Hematopoietic multipotent progenitor cell treated with erythropoietin and hydrocortisone succinate and interleukin-3 and kit ligand, for 17 days (in vitro differentiated cells): ENCODE results near the gene TTYH2.
"Not testable (repeated sequence)": the region's sequence is repeated elsewhere in the genome, so short reads cannot be mapped to it uniquely, and the experiment has no call there.

Source experiments
- DNase-seq: peaks from one replicate; pipeline ENCODE4 v3.0.0-alpha.2; 2015; ENCODE audit warnings: low spot score

TTYH2 gene

DNA sequence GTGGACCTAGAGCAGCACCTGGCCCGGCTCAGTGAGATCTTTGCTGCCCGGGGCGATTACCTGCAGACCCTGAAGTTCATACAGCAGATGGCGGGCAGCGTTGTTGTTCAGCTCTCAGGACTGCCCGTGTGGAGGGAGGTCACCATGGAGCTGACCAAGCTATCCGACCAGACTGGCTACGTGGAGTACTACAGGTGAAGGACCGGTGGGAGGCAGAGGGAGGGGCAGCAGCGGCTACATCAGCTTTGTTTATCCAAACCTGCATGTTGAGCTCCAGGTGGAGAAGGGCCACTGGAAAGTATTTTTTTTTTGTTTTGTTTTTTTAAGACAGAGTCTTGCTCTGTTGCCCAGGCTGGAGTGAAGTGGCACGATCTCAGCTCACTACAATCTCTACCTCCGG lies 23.9 kb downstream of the TTYH2 start:
- DNase-seq = no peak

DNA sequence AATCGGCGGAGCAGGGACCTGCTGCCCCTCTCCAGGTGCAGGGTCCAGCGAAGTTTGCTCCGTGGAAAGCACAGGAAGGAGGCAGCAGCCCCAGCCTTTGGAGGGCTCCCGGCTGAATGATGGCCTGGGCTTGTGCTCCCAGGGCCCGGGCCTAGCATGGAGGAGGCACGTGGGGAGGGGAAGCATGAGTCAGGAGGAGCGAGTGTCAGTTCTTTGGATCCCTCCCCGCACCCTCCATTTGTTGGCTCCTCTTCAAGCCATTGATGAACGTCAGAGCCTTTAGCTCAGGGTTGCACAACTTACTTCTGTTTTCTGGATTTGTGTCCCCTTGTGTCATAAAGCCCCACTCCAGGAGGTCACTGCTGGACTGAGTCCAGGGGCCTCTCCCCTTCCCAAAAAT lies 25.8 kb downstream of the TTYH2 start:
- no peak for DNase-seq

DNA sequence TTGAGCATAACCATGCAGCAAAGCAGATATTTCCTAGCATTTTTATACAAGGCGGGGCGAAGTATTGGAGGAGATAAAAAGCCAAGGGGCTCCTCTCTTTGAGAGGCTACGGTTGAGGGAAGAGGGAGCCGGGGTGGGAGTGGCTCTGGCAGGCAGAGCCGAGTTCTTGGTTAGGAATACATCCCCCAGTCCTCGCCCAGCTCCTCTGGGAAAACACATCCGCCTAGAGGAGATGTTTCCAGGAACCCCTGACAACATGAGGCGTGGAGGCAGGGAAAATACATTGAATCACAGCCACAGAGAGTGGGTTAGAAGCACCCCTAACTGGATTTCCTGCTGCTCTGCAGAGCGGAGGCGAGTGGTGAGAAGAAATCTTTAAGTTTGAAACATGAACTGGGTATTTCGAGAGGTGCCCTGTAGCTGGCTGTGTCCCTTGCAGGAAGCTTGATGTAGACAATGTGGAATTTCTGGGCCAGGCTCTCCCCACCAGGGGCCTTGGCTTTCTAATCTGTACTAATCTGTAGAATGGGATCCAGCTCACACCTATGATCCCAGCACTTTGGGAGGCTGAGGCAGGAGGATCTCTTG lies 27.3 kb downstream of the TTYH2 start:
- no peak for DNase-seq

DNA sequence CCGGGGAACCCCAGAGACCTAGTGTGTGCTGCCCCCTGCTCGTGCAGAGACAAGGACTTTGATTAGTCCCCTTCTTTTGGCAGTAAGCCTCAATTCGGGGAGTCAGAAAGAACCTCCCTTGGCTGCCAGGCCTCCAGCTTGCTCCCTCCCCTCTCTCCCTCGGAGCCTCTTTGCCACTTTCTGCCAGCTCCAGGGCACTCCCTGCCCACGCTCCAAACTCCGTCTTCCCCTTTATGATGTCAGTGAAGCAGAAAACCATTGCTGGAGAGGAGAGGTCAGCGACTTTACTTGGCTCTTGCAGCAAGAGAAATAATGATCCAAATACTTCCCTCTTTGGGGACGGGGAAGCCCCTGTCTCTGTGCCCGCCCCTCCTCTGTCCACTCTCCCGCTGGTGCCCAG lies 28.1 kb downstream of the TTYH2 start:
- DNase-seq = no peak

DNA sequence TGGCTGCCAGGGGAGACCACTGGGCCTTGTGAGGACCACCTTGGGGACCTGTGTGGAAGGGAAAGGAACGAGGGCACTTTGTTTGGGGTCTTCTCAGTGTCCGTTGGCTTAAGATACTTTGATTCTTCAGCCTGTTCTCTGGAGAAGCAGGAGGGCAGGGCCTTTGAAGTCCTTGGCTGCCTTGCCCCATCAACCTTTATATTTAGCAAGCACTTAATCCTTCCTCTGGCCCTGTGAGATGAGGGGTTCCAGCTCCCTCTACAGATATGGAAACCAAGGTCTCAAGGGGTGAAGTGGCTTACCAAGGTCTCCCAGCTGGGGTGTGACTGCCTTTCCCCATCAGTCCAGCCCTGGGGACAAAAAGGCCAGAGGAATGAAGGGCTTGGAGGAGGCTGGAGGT lies 28.5 kb downstream of the TTYH2 start:
- no peak for DNase-seq

DNA sequence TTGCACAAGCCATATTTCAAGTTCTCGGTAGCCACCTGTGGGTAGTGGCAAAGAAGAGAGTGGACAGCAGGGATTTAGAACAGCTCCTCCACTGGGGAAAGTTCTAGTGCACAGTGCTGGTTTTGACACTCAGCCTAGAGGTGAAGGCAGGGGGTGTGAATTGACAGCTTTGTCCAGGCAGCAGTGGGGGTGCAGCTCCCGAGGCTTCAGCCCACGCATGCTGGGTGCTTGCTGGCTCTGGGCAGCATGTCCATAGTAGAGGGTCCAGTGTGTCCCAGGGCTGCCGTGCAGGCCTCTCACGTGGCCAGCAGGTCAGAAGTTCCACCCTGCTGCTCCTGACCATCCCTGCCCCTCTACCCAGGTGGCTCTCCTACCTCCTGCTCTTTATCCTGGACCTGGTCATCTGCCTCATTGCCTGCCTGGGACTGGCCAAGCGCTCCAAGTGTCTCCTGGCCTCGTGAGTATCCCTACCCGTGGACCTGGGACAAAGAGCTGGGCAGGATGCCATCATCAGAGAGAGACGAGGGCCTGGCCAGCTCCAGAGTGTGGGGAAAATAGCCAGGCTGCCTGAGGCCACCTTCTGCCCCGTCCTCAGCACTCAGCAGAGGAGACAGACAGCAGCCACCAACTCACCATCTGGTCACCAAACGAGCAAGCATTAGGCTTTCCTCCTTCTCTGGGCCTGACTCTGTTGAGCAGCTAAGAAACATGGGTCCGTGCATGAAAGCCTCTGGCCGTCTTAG lies 29.8 kb downstream of the TTYH2 start:
- DNase-seq = no peak

DNA sequence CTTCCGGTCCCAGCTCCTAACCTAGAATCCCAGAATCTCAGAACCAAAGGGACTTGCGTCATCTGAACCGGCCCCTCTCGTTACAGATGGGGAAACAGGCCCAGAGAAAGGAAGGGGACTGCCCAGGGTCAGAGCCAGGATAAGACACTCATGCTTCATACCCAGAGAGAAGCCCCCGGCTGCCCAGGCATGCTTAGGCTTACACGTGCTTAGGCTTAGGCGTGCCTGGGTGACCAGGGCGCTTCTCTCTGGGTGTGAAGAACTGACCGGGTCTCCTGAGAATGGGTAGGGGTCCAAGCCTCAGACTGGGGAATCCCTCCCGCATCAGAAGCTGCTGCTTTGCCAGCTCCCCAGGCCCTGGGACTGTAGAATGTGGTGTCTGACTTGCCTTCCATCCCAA lies 30.8 kb downstream of the TTYH2 start:
- DNase-seq = no peak

DNA sequence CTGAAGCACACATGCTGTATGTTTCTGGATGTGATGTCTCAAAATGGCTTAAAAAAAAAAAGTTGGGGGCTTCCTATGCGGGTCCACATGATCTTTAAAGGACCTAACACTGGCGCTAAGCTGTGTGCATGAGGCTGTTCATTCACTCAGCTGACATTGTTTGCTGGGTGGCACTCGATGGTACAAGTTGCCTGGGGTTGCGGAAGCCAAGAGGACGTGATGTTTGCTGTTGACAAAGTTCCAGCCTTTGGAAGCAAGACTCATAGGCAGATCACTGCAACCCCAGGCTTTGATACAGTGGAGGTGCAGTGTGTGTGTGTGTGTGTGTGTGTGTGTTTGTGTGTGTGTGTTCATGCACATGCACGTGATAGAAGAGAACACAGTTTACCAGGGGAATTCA lies 31.2 kb downstream of the TTYH2 start:
- DNase-seq = no peak

DNA sequence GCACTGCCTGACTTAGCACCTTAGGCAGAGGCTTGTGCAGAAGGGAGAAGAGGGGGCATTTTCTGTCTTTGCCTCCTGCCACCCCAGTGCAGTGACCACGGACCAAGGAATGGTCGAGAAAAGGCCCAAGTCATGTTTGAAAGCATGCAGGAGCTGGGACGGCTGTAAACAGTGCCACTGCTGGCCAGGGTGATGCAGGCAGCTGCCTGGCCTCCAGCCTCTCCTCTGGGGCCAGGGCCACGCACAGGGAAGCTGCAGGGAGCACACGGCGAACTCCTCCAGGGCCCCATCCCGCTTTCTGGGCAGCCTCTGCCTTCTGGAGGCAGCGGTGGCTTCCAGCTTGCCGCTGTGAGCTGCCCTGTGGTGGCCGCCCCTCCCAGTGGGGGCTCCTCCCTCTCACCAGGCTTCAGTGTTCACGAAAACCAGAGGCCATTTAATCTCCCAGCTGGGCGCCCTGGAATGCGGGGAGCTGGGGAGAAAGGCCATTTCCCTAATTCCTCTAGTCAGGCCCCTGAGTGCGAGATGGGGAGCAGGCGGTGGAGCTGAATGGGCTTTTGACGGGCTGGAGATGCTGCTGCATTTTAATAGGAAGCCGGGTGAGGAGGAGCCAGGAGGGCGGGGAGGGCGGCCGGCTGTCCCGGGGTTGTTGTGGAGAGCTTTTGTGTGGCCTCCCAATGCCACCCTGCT lies 31.9 kb downstream of the TTYH2 start:
- DNase-seq = no peak

DNA sequence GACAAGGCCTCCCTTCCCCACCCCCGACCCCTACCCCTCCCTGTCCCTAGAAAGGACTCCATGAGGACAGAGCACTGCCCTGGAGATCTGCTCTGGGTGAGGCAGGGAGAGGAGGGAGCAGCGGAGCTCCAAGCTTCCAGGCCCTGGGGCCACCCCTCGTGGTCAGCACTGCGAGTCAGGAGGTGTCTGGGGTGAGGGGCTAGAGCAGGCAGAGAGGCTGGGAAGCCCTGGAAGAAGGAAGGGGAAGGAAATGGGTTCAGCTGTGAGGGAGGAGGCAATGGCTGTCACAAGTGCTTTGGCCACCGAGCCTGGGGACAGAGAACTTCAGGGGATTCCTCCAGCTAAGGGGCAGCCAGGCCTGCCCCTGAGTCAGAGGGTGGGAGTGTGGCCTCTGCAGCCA lies 32.5 kb downstream of the TTYH2 start:
- no peak for DNase-seq

DNA sequence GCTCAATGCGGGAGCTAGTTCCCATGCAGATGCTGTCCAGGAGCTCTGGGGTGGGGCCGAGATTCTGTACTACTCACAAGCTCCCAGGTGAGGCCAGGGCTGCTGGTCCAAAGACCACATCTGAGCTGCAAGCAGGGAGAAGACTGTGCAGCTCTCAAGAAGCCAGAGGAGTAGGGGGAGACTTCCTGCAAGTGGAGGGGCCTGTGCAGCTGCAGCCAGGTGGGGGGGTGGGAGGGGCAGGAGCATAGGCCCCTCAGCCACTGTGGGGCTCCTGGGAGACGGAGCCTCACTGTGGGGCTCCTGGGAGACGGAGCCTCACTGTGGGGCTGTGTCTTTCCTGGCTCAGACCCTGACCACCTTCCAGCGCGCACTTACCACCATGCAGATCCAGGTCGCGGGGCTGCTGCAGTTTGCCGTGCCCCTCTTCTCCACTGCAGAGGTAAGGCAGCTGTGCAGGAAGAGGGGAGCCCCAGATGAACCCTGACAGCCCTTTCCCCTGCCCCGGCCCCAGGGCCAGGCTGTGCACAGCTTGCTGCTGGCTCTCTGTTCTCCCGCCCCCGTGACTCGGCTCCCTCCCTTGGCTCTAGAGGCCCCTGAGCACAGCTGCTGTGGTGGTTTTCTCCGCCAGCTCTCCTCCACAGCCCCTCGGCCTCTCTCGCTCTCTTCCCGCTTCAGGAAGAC lies 36.4 kb downstream of the TTYH2 start:
- DNase-seq = no peak

DNA sequence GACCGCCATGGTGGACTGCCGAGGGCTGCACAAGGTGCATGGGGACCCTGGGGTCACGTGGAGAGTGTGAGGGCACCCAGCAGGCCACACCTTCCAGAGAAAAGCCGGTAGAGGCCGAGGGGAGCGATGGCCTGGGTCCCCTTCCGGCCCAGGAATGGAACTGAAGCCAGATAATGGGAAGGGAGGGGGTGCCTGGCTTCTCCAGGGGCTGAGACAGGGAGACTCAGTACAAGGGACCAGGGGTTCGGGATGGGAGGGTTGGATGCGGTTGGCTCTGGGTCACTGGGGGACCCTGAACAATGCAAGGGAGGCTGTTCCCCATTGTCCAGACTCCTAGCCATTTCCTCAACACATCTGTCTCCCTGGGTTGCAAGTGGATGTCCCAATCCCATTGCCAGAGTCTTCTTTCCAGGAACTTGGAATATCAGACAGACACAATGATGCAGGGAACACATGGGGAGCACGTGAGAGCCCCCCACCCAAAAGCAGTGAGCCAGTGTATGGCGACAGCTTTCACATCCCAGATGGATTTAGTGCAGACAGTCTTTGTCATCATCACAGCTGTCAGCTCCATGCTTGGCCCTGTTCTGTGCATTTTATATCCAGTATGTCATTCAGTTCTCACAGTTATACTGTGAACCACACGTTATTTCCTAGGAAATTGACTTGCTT lies 37.1 kb downstream of the TTYH2 start:
- no peak for DNase-seq

DNA sequence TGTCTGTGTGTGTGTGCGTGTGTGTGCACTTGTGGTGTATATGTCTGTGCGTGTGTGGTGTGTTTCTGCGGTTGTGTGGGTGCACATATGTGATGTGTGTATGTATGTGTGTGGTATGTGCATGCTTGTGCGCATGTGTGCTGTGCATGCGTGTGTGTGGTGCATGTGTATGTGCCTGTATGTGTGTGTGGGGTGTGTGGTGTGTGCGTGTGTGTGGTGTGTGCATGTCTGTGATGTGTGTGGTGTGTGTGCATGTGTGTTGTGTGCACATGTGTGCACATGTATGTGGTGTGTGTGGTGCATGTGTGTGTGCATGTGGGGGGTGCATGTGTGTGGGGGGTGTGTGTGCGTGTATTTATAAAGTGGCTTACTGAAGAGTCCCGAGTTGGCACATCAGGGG lies 37.7 kb downstream of the TTYH2 start:
- DNase-seq = no peak

DNA sequence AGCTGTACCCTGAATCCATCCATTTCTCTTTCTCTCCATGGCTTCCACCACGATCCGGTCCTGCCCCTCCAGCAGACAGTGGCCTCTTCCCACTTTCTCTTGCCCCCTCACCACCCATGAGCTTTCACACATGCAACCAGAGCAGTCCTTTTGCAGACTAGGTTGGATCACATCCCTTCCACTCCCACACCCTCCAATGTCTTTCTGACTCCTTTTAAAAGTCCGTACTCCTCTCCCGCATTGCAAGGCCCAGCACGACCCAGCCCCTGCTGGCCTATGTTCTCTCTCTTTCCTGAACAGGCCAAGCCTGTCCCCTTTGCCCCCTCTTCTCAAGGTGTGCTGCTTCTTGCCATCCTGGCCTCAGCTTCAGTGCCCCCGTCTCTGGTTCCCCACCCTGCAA lies 38.2 kb downstream of the TTYH2 start:
- no peak for DNase-seq

DNA sequence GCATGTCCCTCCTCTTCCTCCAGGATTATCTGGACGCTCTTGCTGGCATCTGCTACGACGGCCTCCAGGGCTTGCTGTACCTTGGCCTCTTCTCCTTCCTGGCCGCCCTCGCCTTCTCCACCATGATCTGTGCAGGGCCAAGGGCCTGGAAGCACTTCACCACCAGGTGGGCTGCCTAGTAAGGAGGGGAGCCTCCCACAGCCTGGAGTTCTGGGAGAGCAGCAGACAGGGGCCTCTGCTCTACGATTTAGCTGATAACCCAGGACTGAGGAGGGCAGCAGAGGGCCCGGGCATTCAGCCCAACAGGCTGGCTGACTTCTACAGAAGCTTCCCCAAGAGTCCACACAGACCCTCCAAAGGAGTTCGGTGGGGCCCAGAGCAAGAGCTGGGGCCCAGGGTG lies 38.8 kb downstream of the TTYH2 start:
- DNase-seq = no peak

DNA sequence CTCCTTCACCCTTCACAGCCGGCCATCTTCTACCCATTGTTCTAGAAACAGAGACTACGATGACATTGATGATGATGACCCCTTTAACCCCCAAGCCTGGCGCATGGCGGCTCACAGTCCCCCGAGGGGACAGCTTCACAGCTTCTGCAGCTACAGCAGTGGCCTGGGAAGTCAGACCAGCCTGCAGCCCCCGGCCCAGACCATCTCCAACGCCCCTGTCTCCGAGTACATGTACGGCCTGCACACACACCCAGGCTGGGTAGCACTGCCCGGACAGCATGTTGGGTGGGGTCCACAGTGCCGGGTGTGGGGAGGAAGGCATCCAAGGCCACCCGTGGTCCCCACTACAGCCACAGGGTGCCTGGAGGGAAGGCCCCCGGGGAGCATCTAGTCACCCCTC lies 39.7 kb downstream of the TTYH2 start:
- no peak for DNase-seq

DNA sequence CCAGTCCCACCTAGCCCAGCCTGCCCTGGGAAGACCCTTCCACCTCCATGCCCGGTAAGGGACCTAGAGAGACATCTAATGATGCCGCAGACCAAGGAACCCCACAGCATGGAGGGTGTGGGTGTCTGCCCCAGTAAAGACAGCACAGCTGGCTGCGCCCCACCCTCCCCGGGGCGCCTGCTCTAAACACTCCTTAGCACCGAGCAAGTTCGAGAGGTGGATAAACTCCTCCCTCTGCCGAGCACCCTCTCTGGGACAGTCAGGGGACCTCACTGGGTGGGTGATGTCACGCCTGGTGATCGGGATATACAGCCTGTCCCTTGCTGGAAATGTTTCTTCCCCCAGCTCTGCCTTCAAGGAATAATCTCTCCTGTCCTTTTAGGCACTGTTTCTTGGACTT lies 43.9 kb downstream of the TTYH2 start:
- no peak for DNase-seq

DNA sequence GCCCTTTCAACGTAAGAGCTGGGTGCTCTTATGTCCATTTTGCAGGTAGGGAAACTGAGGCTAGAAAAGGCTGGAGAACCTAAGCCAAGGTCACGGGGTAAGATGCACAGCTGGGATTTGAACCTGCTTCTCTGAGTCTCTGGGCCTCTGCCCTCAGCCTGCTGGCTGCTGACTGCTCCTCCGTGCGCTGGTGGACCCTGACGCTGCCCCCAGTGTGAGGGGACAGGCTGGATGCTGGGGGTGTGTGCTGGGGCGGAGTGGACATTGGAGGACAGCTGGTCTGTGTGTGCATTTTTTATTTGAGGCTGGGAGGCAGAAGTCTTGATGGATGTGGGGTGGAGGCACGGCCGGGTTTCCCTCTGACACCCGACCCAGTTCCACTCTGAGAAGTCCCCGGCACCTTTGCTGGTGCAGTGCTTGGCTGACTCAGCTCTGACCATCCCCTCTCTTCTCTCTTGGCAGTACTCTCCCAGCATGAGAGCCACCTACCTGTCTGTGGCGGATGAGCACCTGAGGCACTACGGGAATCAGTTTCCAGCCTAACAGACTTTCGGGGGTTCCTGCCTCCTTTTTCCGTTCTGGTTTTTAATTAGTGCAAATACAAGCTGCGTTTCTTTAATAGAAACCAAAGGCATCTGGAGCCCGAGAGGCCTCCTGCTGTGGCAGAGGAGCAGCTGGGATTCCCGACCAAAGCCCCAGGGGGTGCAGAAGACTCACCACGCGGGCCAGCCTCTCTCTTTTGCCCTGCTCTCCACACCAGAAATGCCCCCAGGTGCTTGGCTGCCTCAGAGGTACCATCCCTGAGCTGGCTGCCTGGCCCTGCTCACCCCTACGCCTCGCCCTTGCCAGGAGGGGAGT lies 46.5 kb downstream of the TTYH2 start:
- no peak for DNase-seq

DNA sequence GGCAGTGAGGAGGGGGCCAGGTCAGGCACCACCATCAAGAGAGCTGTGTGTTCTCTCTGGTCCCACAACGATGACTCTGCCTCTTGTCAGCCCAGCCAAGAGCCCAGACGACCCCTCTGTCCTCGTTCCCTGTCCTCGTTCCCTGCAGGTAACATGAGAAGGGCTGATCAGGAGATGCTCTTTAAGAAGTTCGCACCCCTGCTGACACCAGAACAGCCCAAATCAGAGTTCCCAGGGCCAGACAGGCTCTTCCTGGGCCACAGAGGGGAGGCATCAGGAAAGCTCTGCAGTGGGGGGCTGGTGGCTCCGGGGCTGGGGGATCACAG lies 47.1 kb downstream of the TTYH2 start:
- no peak for DNase-seq

DNA sequence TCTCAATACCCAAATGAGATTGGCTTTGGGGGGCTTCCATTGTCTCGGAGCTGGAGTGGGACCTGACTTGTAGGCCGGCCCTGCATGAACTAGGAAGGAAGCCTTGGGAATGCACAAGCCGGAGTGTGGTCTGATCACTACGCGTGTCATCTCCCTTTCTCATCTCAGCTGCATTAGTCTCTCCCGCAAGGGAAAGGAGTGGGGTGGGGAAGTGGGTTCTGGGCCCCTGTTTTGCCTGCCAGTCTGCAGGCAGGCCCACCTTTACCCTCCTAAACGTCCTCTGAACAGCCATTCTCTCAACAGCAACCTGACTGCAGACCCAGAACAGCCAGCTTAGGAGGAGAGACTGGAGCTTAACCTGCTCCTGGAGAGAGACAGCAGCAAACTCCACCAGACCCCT lies 49.2 kb downstream of the TTYH2 start:
- no peak for DNase-seq

DNA sequence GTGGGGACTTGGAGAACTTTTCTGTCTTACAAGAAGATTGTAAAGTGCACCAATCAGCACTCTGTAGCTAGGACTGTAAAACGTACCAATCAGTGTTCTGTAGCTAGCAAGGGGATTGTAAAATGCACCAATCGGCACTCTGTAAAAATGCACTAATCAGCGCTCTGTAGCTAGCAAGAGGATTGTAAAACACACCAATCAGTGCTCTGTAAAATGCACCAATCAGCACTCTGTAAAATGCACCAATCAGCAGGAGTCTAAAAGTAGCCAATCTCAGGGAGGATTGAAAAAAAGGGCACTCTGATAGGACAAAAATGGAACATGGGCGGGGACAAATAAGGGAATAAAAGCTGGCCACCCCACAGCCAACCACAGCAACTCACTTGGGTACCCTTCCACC lies 53.7 kb downstream of the TTYH2 start:
- DNase-seq = not testable (repeated sequence)

DNA sequence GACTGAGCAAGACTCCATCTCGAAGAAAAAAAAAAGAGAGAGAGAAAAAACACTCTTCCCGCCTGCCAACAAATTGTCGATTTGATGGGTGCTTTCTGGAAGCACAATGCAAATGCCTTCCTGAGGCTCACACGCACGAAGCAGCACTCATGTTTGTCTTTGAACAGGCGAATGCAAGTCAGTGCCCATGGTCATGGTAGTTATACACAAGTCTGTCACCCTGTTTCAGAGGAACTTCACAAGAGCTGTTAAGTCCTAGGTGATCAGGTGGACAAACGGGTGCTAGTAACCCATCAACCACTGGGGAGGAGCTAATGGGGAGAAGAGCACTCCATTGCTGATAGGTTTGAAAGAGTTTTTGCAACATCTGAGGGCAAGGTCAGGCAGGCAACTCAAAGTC lies 54.2 kb downstream of the TTYH2 start:
- no peak for DNase-seq
